Spleen (tissue), 7 donors: ENCODE results near the gene DACT3.

Experiments
- POLR2AphosphoS5 ChIP-seq, 3 donors: sonication (generic); formaldehyde crosslinking; IDR thresholded peaks; one replicate each; pipeline ENCODE4 v1.5.1; 2017; ENCODE audit warnings: antibody characterized with exemption in 3 of 3
- TF ChIP-seq, protein P1 (sequence below), 11 experiments: fragments of 200-600 bp in 7 of 11; fragments of 450-650 bp in 4 of 11; sonication (generic) in 4 of 11; IDR thresholded peaks in 8 of 11; conservative IDR thresholded peaks in 3 of 11; 1 replicate in 7 of 11; 2 replicates in 4 of 11; pipeline versions ENCODE4 v1.4.0 to v1.8.0; 2016 to 2021; ENCODE audit warnings: antibody characterized with exemption in 11 of 11, inconsistent platforms in 4 of 11, mild to moderate bottlenecking in 1 of 11
- donor health status: DM: no; HTN: no; CAD: no; lungs with moderate emphysema.
- donor health status: DM: no; HTN: no; CAD: no.
- donor health status: DM: no; HTN: no; CAD: no.

- TF ChIP-seq, protein P1, sequence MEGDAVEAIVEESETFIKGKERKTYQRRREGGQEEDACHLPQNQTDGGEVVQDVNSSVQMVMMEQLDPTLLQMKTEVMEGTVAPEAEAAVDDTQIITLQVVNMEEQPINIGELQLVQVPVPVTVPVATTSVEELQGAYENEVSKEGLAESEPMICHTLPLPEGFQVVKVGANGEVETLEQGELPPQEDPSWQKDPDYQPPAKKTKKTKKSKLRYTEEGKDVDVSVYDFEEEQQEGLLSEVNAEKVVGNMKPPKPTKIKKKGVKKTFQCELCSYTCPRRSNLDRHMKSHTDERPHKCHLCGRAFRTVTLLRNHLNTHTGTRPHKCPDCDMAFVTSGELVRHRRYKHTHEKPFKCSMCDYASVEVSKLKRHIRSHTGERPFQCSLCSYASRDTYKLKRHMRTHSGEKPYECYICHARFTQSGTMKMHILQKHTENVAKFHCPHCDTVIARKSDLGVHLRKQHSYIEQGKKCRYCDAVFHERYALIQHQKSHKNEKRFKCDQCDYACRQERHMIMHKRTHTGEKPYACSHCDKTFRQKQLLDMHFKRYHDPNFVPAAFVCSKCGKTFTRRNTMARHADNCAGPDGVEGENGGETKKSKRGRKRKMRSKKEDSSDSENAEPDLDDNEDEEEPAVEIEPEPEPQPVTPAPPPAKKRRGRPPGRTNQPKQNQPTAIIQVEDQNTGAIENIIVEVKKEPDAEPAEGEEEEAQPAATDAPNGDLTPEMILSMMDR (IDR thresholded peaks at IDR 0.05 in 8 of 11, conservative IDR thresholded peaks at IDR 0.05 in 3 of 11) = no peak
- peak; percentile 34 to 80 (median 70) for TF ChIP-seq POLR2AphosphoS5 (IDR thresholded peaks at IDR 0.05)
These were observed 21.4 kb downstream of the DACT3 start for GRCh38 chr19:46639358-46640182.
